Posterior vena cava (tissue), 2 donors: ENCODE results near the gene UST. TPM values are rescaled to one million over a fixed set of nuclear protein-coding genes. Genes with fewer than 3 reads are reported as not detected.
"Not testable (repeated sequence)": the region's sequence is repeated elsewhere in the genome, so short reads cannot be mapped to it uniquely, and the experiment has no call there.

Experiments
- DNase-seq: peaks from one replicate; pipeline ENCODE4 v3.0.0-alpha.2; 2020; ENCODE audit warnings: low spot score
- intact Hi-C, 2 donors: fragments of 100-400 bp; cut with DNase I; formaldehyde crosslinking; loops; one replicate each; pipeline versions ENCODE4 v1.14.1 to v1.14.2; 2022 to 2023
- total RNA-seq, 2 donors: library from RNA; stranded (reverse); fragmentation: NEBNext Ultra II Directional; extraction: Animal tissue kit (Norgen Biotek cat#: 25700); gene quantifications; one replicate each; pipeline ENCODE4 v1.2.1, GENCODE V29; 2021
- donor health status: DM: yes; HTN: yes; CAD: no.
- donor health status: DM: yes; HTN: yes; CAD: no.

The UST gene
- total RNA-seq, 2 donors from 2014 or later = 15.2 to 19.4 TPM

DNA sequence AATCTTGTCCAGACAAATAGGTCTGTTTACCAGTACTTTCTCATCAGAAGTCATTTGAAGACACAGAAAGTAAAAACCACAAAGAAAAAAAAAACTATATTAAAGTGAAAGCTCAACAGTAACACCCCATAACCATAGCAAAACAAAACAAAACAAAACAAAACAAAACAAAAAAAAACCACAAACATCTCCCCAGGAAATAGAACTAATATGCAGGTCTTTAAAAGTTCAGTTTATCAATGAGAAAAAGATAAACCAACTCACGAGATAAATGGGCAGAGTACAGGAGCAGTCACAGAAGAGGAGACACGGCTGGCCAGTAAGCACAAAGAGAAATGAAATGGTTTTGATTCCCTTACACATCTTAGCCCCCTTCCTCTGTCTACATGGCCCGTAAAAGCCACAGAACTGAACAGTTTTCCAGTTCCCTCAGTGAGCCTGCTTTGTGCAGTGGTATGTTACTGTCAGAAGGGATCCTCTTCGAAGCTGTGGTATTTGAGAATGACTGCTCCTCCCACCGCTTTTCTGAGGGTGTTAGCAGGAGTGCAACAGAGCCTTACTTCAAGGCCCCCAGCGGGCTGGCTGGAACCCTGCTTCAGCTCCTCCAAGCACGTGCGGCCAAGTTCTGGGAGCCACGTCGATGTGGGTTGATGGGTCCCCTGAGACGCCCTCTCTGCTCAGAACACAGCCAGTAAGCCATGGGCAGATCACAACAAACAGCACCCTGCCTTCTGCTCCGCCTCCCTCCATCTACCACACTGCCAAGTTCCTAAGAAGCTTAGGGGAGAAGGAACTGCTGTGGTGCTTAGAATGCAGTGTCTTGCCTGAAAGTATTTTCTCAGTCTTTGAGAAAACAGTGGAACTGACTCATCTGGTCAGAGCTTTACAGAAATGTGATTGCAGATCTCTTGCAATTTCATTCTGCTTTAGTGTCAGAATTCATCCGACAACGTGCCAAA, 14.0 kb downstream of the UST start:
- DNase-seq = peak; percentile 91
- intact Hi-C loops = loop anchor here in 1 of 2 donors (10.0 kb wide), 1 partner anchor 124 kb away; no protein-coding TSS in a partner anchor

DNA sequence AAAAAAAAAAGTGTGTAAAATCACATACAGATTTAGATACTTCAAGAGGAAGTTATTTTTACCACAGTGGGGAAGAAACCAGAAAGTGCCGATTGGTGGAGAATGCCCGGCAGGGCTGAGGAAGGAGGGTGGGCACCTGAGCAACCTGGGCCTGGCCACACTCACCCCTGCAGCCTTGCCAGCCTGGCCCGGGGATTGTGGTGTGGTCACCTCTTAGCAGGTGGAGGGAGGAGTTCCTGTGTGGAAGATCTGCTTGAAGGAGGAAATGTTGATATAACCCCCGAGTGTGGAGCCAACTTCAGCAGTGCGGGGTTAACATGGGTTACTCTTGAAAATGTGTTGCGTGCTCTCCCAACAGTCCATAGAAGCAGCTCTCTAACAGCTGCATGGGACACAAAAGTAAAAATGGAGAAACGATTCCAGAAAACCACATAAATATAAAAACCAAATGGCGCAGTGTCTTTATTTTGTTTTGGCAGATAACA, 14.7 kb downstream of the UST start:
- peak; percentile 50 for DNase-seq
- intact Hi-C loops = loop anchor here in 1 of 2 donors (10.0 kb wide), 1 partner anchor 123 kb away; no protein-coding TSS in a partner anchor

DNA sequence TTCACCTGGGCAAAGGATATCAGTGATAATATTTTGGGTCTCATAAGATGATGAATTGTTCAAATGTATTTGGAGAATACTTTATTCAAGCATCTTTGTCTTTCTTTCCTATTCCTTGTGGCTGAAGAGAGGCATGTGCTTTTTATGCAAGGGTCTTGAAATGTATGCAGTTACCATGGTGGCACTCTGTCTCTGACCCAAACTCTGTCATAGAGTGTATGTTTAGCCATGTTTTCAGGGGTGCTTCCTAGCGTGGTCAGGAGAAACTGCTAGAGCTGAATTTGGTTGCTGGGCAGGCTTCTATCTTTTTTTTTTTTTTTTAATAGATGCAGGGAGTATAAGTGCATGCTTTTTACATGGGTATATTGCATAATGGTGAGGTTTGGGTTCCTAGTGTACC, 15.4 kb downstream of the UST start:
- intact Hi-C loops = loop anchor here in 1 of 2 donors (10.0 kb wide), 1 partner anchor 123 kb away; no protein-coding TSS in a partner anchor
- no peak for DNase-seq

DNA sequence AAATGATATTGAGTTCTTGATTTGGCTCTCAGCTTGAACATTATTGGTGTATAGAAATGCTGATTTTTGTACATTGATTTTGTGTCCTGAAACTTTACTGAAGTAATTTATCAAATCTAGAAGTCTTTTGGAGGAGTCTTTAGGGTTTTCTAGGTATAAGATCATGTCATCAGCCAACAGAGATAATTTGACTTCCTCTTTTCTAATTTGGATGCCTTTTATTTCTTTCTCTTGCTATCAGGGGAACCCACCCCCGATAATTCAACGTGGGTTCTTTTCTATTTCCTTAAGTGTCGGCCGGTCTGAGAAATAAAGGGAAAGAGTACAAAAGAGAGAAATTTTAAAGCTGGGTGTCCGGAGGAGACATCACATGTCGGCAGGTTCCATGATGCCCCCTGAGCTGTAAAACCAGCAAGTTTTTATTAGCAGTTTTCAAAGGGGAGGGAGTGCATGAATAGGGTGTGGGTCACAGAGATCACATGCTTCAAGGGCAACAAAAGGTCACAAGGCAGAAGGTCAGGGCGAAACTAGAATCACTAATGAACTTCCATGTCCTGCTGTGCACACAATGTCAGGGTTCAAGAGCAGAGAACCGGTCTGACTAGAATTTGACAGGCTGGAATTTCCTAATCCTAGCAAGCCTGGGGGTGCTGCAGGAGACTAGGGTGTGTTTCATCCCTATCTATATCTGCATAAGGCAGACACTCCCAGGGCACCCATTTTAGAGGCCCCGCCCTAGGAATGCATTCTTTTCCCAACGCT, 17.6 kb downstream of the UST start:
- intact Hi-C loops = loop anchor here in 1 of 2 donors (10.0 kb wide), 1 partner anchor 120 kb away; no protein-coding TSS in a partner anchor
- DNase-seq = not testable (repeated sequence)

DNA sequence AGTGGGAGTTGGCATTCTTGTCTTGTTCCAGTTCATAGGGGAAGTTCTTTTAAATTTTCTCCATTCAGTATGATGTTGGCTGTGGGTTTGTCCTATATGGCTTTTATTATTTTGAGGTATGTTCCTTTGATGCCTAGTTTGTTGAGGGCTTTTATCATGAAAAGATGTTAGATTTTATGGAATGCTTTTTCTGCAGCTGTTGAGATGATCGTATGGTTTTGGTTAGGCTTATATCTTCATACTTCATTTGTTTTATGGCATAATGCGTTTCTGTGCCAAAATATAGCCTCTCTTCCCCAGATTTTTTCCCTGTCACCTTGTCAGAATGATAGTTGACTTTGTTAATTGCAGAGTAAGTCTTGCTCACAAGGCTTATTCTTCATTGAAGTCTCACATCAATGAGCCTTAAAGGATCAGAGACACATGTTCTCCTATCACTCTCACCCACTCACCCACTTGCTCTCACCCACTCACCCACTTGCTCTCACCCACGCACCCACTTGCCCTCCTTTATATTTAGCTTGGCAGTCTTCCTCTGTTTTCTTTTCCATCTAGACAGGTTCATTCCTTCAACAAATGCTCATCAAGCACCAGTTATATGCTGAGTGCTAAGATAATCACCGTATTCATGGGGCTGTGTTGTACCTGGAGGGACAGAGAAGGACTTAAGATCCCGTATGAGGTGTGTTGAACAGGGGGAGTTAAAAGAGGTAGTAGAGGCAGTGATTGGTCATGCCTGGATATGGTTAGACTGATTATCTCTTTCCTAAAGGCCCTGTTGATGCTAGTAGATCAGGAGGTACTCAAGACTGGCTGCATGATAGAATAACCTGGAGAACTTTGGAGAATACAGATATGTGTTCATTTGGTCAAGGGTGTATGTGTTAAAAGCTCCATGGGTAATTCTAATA, 19.3 kb downstream of the UST start:
- intact Hi-C loops = loop anchor here in 1 of 2 donors (10.0 kb wide), 1 partner anchor 119 kb away; no protein-coding TSS in a partner anchor
- no peak for DNase-seq

DNA sequence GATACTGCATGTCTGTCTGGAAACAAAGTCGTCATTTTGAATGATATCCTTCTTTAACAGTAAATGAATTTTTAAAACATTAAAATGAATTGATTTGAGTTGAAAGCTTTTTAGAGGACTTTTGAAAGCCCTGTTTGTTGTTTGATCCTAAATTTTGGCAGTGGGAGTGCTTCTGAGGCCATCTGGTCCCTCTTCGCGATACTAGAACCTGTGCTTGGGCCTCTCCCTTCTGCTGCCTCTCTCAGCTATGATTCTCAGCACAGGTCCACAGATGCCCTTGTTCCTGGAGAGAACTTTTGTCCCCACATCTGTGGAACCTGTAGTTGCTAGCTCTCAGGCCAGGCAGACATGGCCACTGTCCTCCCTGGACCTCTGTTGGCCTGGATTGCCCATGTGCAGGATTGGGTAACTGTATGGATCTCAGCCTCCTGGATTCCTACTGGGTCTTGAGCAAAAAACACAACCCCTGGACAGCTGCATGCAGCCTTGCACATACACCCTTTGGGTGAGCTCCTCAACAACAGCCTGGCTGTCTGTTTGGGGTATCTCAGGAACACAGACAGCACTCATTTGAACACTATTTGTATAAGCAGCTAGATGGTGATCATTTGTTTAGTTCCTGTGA, 21.9 kb downstream of the UST start:
- intact Hi-C loops = loop anchor here in 1 of 2 donors (10.0 kb wide), 1 partner anchor 116 kb away; no protein-coding TSS in a partner anchor
- no peak for DNase-seq

DNA sequence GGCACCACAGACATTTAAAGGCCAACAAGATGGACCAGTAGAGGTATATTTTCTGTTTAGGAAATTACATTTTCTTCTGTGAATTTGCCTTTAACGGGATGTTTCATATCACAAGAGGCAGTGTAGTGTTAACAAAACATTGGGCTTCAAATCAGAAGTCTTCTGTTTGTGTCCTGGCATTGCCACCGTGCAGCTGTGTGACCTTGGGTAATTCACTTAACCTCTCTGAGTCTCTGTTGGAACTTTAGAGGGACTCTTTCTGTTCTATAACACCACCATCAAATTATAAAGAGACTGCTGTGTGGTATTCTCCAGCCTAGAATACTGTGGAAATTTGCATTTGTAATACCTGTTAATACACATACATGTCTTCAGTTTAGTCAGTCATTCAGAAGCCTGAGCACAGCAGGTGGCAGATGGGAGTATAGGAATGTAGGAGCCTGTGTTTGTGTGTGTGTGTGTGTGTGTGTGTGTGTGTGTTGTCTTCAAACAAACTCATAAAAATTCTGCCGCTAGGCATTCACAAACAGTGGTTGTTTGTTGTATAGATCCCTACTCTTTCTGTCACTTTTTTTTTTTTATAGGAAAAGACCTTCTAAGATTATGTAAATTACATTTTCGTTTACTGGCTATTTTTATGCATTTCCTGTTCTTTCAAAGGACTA, 22.6 kb downstream of the UST start:
- intact Hi-C loops = loop anchor here in 1 of 2 donors (10.0 kb wide), 1 partner anchor 115 kb away; no protein-coding TSS in a partner anchor
- no peak for DNase-seq

DNA sequence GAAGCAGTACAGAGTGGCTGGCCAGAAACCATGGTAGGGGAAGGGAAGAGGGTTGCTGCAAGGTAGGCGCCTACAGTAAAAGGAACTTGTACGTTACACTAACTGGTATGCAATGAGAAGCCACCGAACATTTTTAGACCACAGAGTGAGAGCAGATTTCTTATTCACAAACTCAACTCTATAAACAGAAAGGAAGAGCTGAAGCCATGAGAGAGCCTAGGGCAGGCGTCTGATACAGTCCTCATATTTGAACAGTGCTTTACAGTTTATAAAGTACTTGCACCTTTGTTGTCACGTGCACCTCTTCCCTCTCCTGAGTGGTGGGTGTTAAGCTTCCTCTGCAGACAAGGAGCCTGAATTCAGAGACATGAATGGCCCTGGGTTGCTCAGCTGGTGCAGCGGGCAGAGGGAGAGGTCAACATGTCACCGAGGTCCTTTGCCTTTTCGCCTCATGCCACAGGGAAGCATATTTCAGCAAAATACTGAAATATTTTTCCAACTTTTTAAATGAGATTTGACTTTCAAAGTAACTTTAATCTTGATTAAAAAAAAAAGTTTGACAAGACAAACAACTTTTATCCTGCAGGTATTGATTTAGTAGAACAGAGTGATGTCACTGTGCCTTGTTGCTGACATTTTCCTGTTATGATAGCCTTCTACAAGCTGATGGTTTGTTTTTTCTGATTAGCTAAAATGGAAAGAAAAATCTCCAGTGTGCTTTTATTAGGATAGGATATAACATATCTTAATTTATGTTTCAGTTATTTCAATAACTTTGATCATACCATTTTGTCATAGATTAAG, 23.8 kb downstream of the UST start:
- peak; percentile 35 for DNase-seq
- intact Hi-C loops = no loop called here

DNA sequence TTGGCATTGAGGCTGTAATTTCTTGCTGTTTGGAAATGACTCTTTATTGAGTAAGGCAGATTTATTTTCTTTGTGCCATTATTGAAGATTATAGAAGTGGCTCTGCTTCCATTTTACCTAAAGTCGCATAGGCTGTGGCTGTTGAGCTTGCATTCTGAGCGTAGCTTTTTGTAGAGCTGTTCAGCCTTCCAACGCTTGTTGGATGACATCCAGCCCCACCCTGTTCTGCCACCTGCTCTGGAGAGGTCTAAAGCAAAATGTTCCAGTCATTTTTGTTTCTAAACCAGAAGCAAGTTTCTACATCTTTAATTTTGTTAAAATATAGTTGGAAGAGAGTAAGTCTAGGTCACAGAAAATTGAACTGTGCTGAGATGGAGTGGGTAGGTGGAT, 24.4 kb downstream of the UST start:
- intact Hi-C loops = no loop called here

DNA sequence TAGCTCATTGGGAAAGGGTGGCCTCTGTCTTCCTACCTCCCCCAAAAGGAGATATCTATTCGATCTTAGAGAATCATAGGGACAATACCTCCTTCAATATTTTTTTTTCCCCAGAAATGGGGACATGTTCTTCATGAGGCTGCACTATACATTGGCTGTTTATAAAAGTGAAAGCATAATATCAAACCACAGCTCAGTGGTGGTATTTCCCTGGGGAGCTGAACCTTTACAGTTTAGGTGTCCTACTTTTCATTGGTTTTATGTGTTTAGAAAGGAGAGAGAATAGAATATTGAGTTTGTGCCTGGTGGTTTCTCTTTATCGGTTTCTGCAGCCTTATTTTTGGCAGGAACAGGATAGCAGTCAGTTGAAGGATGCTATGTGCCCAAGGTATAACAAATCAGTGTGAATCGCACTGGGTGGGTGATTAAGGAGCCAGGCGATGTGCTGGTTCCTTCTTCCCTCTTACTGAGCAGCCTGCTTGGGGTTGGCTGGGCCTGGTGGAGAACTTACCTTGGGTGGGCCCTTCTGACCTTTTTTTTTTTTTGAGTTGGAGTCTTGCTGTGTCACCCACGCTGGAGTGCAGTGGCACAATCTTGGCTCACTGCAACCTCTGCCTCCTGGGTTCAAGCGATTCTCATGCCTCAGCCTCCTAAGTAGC, 25.2 kb downstream of the UST start:
- DNase-seq = no peak
- intact Hi-C loops = no loop called here

More for the DNA sequence above, 24.4 kb downstream of the UST start:
- DNase-seq = no peak

DNA sequence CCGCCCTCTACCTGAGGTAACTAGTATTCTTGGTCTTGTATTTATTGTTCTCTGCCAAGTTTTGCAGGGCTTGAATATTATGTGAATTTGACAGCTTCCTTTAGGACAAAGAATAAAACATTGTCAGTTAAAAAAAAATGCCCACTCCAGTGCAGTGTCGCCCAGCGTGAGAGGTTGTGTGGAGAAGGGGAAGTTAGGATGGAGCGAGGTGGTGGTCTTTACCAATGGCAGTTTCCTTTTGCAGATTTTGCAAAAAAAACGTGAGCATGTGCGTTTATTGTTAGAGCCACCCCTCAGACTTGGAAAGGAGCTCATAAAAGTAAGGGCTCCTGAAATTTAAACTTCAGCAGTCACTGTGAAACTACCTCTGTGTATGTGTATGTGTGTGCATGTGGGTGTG, 28.3 kb downstream of the UST start:
- intact Hi-C loops = no loop called here
- DNase-seq = no peak

DNA sequence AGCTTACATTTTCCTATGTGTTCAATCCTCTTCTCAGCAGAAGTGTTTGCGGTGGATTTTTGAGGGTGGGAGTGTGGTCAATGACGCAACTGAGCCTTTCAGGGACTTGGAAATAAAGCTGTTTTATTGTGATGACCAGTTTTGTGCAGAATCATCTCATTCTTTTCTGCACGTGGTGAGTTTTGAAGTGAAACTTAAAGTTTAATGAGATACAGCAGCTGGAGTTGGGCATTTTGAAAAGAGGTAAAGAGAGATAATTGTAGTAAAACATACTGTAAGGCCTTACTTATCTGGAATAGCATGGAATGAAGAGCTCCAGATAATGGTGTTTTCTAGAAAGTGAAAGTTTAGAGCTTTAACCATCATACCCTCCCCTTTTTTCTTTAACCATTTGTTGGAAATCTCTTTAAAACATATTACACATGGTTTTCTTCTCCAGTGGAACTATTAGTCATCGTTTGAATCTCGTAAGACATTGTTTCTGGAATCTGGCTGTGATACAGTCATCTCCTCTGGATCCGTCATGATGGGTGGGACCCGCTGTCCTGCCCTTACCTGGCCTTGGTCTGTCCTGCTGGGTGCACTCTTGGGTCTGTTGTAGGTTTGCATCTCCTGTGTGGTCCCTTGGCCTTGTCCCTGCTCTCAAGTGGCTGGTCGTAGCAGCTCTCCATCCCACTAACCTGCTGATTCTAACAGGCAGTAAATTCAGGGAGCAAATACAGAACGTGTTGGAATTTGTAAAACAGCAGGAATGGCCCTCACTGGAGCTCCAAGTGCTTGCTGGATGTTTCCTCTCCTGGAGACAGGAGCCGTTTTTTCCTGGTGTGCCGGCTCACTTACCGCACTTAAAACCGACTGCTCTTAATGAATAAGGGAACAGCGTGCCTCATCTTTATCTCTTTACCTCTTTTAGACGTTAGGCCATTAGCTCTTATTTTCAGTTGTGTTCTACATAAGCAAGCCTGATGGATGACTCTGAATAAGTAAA, 29.8 kb downstream of the UST start:
- DNase-seq = no peak
- intact Hi-C loops = no loop called here

DNA sequence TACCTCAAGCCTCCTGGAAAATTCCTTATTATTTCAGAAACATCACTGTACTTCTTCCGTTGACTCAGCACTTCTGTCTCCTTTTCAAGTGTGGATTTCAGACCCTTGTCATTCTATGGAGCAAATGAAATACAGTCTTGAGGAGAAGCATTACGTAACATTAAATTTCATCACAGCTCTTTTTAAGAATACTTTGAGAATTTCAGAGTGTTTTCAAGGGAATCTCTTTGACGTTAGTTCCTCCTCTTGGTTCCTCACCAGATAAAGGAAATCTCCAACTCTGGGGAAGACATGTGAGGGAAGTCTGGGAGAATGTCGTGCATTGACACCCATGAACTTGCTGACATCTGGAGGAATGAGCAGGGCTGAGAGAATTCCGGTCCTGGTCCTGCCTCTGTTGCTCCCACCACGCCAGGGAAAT, 32.3 kb downstream of the UST start:
- no peak for DNase-seq
- intact Hi-C loops = no loop called here

DNA sequence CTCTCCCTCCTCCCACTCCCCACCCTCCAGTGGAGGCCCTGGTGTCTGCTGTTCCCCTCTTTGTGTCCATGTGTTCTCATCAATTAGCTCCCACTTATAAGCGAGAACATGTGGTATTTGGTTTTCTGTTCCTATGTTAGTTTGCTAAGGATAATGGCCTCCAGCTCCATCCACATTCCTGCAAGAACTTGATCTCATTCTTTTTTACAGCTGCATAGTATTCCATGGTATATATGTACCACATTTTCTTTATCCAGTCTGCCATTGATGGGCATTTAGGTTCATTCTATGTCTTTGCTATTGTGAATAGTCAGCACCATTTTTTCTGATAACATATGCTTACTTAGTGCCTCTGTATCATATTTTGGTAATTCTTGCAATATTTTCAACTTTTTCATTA, 33.6 kb downstream of the UST start:
- DNase-seq, intact Hi-C loops: not testable (repeated sequence)

DNA sequence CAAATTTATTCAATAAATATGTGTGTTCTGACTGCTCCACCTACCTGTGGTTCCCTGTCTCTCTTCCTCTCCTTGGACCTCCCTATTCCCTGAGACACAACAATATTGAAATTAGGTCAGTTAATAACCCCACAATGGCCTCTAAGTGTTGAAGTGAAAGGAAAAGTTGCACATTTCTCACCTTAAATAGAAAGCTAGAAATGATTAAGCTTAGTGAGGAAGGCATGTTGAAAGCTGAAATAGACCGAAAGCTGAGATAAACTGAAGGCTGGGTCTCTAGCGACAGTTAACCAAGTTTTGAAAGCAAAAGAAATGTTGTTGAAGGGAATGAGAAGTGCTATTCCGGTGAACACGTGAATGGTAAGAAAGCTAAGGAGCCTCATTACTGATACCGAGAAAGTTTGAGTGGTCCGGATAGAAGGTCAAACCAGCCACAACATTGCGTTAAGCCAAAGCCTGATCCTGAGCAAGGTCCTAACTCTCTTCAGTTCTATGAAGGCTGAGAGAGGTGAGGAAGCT, 34.1 kb downstream of the UST start:
- no peak for DNase-seq
- intact Hi-C loops = no loop called here
